Measurements from ENCODE around the gene MYT1.
"Not testable (repeated sequence)": the region's sequence is repeated elsewhere in the genome, so short reads cannot be mapped to it uniquely, and the experiment has no call there.

The MYT1 gene

GRCh38 chr20:64171211-64171610, 7.0 kb downstream of the MYT1 start:
- DNase-seq (ENCODE audit: low read depth), result no peak
- TF ChIP-seq CTCF (IDR thresholded peaks at IDR 0.05; ENCODE audit: insufficient read depth, low read depth, low read length, missing control alignments), result no peak
- H3K4me3 ChIP-seq (ENCODE audit: low read length), result no peak overlapping the region

GRCh38 chr20:64173116-64173515, 8.9 kb downstream of the MYT1 start:
- TF ChIP-seq CTCF (IDR thresholded peaks at IDR 0.05; ENCODE audit: insufficient read depth, low read depth, low read length, missing control alignments), result no peak
- no peak for DNase-seq (ENCODE audit: low read depth)
- no peak overlapping the region for H3K4me3 ChIP-seq (ENCODE audit: low read length)

GRCh38 chr20:64176551-64176950, 12.3 kb downstream of the MYT1 start:
- no peak overlapping the region for H3K4me3 ChIP-seq (ENCODE audit: low read length)
- no peak for DNase-seq (ENCODE audit: low read depth)
- TF ChIP-seq CTCF (IDR thresholded peaks at IDR 0.05; ENCODE audit: insufficient read depth, low read depth, low read length, missing control alignments), result no peak

- no peak for TF ChIP-seq CTCF (IDR thresholded peaks at IDR 0.05; ENCODE audit: insufficient read depth, low read depth, low read length, missing control alignments)
- H3K4me3 ChIP-seq (ENCODE audit: low read length), result no peak overlapping the region
Measured at GRCh38 chr20:64176971-64177370, 12.7 kb downstream of the MYT1 start.

GRCh38 chr20:64177384-64177783, 13.1 kb downstream of the MYT1 start:
- no peak for TF ChIP-seq CTCF (IDR thresholded peaks at IDR 0.05; ENCODE audit: insufficient read depth, low read depth, low read length, missing control alignments)
- DNase-seq (ENCODE audit: low read depth), result no peak
- no peak overlapping the region for H3K4me3 ChIP-seq (ENCODE audit: low read length)

More at GRCh38 chr20:64176971-64177370, 12.7 kb downstream of the MYT1 start:
- DNase-seq (ENCODE audit: low read depth), result no peak

- no peak for TF ChIP-seq CTCF (IDR thresholded peaks at IDR 0.05; ENCODE audit: insufficient read depth, low read depth, low read length, missing control alignments)
- DNase-seq (ENCODE audit: low read depth), result no peak
- no peak overlapping the region for H3K4me3 ChIP-seq (ENCODE audit: low read length)
Measured at GRCh38 chr20:64177787-64178186, 13.5 kb downstream of the MYT1 start.

GRCh38 chr20:64178925-64179324, 14.7 kb downstream of the MYT1 start:
- DNase-seq (ENCODE audit: low read depth); H3K4me3 ChIP-seq (ENCODE audit: low read length): not testable (repeated sequence)

GRCh38 chr20:64179805-64180204, 15.6 kb downstream of the MYT1 start:
- DNase-seq (ENCODE audit: low read depth), result no peak
- H3K4me3 ChIP-seq (ENCODE audit: low read length), result no peak overlapping the region
- no peak for TF ChIP-seq CTCF (IDR thresholded peaks at IDR 0.05; ENCODE audit: insufficient read depth, low read depth, low read length, missing control alignments)
